Muscle of back (tissue), 11 donors: ENCODE measurements around the gene COA3. TPM values are rescaled to one million over a fixed set of nuclear protein-coding genes. Genes with fewer than 3 reads are reported as not detected.
A peak's percentile ranks its signal among the peaks of the same experiment; 100 is the strongest.

Source experiments
- DNase-seq, 3 donors: peaks; one replicate each; pipeline versions ENCODE4 v3.0.0 to v3.0.0-alpha.2; 2013
- polyA plus RNA-seq, 10 donors: library from polyadenylated mRNA; unstranded; fragments of 120-200 nt; gene quantifications; one replicate each; pipeline ENCODE4 v1.2.1, GENCODE V29; 2013; ENCODE audit not compliant: insufficient read length in 10 of 10

Gene COA3
- polyA plus RNA-seq, 10 donors: 48.5 to 61.5 (median 57.3) TPM

DNA sequence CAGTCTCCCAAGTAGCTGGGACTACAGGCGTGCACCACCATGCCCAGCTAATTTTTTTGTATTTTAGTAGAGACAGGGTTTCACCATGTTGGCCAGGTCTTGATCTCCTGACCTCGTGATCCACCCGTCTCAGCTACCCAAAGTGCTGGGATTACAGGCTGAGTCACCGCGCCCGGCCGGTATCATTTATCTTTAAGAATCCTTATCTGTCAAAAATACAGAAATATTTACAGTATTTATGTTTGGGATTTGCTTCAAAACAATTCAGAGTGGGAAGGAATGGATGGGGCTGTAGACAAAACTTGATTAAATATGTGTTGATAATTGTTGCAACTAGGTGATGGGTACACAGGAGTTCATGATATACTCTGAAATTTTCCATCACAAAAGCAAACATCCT, 22.7 kb upstream of the COA3 start:
- no peak for DNase-seq

- DNase-seq: peak in 1 of 3 donors; percentile 30
Measured at GRCh38 chr17:42819939-42820535, 21.5 kb upstream of the COA3 start.

GRCh38 chr17:42818379-42818778, 19.9 kb upstream of the COA3 start:
- DNase-seq: no peak

- peak in 1 of 3 donors; percentile 25 for DNase-seq
Measured at GRCh38 chr17:42817866-42818265, 19.4 kb upstream of the COA3 start.

- peak; percentile 51 to 65 (median 62) for DNase-seq
Measured at GRCh38 chr17:42814633-42815399, 16.3 kb upstream of the COA3 start.

DNA sequence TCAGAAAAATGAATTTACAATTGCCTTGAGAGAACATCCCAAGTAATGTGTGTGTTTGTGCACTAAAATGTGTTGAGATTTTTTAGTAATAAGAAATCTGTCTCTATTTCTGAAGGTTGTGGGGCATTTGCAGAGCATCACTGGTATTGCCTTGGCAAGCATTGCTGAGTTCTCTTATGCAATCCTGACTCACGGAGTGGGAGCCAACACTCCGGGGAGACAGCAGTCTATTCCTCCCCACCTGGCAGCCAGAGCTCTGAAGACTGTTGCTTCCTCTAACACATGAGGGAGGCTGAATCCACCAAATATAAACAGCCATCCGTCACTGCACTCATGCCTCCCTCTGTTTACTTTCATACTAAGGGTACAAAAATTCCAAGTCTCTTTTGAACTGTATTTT, 10.7 kb upstream of the COA3 start:
- DNase-seq: no peak

DNA sequence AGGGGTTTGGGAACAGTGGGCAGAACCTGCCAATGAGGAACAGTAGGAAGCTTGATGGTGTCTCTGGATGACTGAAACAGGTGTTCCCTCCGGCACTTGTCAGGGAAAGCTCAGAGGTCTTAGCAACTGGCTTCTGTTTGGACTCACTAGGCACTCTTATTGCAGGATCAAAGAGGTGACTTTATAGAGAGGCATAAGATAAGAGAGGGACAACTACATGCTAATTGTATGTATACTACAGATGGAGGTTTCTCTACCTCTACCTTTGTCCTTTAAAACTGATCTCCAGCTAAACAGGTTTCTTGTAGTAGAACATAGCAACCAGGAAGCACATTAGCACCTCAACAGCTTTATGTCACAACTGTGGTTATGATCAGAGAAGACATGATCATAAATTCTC, 7.7 kb upstream of the COA3 start:
- DNase-seq: no peak

- no peak for DNase-seq
Measured at GRCh38 chr17:42804918-42805367, 6.4 kb upstream of the COA3 start.

DNA sequence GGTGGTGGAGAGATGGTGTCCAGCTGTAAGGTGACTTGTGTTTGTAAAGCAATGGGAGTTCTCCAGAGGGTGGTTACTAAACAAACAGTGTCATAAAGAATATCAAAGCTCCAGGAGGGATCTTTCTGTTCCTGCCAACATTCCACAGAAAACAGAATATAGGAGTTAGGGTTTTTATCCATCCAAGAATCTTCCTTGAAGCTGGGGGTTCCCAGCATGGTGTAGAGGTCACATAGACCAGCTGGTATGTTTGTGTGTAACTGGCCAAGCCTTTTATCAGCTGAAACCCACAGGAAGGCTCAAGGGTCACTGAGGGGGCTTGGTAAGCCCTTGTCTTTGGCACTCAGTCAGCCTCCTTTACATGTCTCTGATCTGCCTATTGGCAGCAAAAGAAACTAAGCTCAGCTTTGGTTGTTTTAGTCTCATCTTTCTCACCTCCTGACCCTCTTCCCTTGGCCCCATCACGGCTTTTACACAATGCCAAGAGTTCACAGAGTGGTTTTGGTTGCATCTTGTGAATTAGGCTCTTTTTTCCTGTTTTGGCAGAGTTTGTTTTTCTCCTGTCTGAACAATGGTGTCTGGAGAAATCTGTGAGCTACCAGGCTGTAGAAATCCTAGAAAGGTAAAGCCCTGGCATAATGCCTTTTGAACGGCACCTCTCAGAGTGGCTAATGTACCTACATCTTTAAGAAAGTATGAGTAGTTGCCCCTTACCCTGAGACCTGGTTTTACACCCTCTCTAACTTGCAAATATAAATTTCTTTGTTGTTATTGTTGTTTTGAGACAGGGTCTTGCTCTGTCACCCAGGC, 4.8 kb upstream of the COA3 start:
- no peak for DNase-seq

DNA sequence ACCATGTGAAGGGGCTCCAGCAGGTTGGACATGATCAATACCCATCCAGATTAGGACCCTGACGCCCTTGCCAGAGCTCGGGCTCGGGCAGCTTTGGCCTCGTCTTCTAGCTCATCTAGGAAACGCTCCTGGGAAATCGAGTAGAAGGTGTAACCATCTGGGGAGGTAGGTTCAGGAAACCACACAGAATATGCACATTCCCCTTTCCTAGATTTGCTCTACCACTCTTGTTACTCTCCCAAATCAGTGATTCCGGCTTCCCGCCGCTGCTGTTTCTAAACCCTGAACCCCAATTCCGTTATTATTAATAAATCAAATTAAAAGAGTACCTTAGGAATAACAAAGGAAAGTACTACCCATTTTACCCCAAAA, 507 bp downstream of the COA3 start:
- DNase-seq: no peak

DNA sequence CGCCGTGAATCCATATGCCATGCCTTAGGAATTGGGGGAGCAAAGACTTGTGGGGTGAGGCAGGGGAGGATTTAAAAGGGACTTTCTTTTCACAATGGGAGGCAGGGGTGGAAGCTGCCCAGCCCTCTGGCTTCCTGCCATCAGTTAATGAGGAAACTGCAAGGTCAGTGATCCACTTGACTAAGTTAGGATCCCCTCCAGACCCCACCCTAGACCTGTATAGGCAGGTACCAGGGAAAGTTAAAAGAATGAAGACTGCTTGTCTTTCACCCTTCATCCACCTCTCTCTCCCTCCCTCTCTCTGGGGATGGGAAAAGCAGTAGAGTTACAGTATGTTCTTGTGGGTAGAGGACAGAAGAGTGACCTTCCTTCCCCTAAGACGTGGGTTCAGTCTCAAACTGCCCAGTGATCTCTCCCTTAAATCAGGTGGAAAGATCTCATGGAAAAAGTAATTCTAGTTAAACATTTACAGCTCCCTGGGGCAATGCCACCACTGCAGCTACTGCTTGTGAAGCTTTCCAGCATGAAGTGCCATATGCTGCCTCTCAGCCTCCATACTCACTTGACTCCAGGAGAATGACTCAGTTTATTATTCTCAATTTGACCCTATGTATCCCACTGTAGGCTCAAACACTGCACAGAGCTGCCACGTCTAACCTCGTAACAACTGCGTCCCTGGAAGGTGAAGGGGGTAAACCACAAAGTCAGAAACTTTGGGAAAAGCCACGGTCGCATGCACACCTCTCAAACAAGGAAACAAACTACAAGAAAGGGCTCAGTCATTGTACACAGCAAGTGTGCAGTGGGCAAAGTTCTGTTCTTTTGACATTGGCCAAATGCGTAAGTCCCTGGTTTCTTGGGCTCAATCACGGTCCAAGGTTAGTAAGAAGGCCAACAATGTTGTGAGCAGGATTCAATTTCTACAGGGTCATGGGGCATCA, 1.2 kb downstream of the COA3 start:
- no peak for DNase-seq

GRCh38 chr17:42796066-42796758, 2.3 kb downstream of the COA3 start:
- no peak for DNase-seq

DNA sequence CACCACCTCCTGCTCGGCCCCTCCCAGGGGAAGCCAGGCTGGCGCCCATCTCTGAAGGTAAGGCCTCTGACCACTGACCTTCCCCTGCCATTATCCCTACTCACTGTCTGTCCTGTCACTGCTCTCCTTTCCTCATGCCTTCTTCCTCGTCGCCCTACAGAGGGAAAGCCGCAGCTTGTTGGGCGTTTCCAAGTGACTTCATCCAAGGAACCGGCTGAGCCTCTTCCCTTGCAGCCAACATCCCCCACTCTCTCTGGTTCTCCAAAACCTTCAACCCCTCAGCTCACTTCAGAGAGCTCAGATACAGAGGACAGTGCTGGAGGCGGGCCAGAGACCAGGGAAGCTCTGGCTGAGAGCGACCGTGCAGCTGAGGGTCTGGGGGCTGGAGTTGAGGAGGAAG, 3.0 kb downstream of the COA3 start:
- no peak for DNase-seq

- no peak for DNase-seq
Measured at GRCh38 chr17:42795061-42795460, 3.4 kb downstream of the COA3 start.

GRCh38 chr17:42792545-42792944, 6.0 kb downstream of the COA3 start:
- no peak for DNase-seq

DNA sequence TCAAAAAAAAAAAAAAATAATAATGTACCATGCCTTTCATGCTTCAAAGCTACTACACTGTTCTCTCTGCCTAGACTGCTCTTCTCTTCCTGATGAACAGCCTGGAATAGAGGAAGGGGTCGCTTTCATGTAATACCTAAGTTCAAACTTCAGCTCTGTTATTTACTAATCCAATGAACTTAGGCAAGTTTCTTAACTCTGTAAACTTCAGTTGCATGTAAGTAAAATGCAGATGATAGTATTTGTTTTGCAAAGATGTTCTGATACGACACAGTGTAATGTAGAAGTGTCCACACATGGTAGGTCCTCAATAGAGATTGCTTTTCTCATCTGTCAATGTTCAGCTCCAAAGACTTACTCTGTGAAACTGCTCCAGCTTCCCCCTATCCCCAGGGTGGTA, 6.6 kb downstream of the COA3 start:
- DNase-seq: no peak

DNA sequence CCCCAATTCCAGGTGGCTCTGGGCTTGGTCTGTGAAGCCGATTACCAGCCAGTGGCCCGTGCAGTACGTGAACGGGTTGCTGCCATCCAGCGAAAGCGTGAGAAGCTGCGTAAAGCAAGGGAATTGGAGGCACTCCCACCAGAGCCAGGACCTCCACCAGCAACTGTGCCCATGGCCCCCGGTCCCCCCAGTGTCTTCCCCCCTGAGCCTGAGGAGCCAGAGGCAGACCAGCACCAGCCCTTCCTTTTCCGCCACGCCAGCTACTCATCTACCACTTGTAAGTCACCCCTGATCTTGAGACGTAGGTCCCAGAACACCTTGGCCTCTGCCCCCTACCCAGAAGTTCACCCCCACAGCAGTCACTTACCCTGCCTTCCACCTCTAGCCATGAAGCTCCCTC, 11.2 kb downstream of the COA3 start:
- DNase-seq: no peak

- no peak for DNase-seq
Measured at GRCh38 chr17:42784811-42785592, 13.5 kb downstream of the COA3 start.

DNA sequence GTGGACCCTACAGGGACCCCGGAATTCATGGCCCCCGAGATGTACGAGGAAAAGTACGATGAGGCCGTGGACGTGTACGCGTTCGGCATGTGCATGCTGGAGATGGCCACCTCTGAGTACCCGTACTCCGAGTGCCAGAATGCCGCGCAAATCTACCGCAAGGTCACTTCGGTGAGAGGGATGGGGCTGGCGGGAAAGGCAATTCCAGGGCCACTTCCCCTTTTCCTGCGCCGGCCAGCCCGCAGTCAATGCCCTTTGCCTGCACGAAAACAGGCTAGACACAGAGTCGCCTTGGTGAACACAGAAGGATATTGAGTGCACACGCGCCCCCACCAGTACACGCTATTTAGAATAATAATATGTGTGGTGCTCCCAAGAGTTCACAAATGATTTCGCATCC, 14.1 kb downstream of the COA3 start:
- DNase-seq: no peak

- DNase-seq: no peak
Measured at GRCh38 chr17:42783791-42784138, 14.7 kb downstream of the COA3 start.
